ENCODE measurements around the gene STAT4.

Gene STAT4

DNA sequence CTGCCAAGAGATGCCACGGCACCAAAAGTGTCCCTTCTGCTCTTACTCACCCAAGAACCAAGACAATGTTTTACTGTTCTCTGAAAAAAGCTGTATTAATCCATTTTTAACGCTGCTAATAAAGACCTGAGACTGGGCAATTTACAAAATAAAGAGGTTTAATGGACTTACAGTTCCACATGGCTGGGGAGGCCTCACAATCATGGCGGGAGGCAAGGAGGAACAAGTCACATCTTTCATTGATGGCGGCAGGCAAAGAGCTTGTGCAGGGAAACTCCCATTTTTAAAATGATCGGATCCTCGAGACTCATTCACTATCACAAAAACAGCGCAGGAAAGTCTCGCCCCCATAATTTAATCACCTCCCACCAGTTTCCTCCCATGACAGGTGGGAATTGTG, 135.0 kb downstream of the STAT4 start:
- TF ChIP-seq, protein P1, sequence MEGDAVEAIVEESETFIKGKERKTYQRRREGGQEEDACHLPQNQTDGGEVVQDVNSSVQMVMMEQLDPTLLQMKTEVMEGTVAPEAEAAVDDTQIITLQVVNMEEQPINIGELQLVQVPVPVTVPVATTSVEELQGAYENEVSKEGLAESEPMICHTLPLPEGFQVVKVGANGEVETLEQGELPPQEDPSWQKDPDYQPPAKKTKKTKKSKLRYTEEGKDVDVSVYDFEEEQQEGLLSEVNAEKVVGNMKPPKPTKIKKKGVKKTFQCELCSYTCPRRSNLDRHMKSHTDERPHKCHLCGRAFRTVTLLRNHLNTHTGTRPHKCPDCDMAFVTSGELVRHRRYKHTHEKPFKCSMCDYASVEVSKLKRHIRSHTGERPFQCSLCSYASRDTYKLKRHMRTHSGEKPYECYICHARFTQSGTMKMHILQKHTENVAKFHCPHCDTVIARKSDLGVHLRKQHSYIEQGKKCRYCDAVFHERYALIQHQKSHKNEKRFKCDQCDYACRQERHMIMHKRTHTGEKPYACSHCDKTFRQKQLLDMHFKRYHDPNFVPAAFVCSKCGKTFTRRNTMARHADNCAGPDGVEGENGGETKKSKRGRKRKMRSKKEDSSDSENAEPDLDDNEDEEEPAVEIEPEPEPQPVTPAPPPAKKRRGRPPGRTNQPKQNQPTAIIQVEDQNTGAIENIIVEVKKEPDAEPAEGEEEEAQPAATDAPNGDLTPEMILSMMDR (IDR thresholded peaks at IDR 0.05; ENCODE audit: control insufficient read depth, insufficient read depth, low read depth, low read length, missing control alignments), result no peak
- no peak for DNase-seq (ENCODE audit: low read depth)
- no peak overlapping the region for H3K4me3 ChIP-seq (ENCODE audit: control insufficient read depth, low read depth, low read length)

DNA sequence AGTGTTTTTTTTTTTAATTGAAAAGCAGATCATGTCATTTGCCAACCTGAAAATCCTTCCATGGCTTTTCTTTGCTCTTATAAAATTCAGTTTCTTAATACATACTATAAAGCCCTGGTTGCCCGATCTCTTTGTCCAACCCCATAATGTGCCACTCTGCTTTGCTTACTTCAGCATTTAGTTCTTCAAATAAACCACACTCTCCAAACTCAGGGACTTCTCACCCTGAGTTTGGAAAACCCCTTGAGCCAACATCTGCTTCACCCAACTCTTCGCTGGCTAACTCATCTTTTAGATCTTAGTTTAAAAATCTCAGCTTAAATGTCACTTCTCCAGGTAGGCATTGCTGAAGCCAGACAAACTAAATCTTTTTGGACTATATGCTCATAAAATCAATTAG, 135.6 kb downstream of the STAT4 start:
- TF ChIP-seq, protein P1 (IDR thresholded peaks at IDR 0.05; ENCODE audit: control insufficient read depth, insufficient read depth, low read depth, low read length, missing control alignments), result no peak
- no peak overlapping the region for H3K4me3 ChIP-seq (ENCODE audit: control insufficient read depth, low read depth, low read length)
- no peak for DNase-seq (ENCODE audit: low read depth)

DNA sequence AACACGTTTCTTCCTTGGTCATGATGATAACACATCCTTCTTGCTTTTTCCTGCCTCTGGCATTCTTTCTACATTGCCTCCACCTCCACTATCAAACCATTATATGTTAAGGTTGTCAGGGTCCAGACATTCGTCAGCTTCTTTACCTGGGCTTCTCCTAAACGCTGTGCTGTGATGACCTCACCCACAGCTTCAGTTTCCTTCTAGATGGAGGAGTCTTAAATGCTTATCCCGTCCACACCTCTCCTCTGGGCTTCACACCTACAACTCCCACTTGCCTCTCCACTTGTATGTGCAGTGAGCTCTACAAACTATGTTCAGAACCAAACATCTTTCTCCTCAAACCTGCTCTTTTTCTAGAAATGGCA, 136.2 kb downstream of the STAT4 start:
- TF ChIP-seq, protein P1 (IDR thresholded peaks at IDR 0.05; ENCODE audit: control insufficient read depth, insufficient read depth, low read depth, low read length, missing control alignments), result no peak
- peak overlapping the region; percentile 40 for H3K4me3 ChIP-seq (ENCODE audit: control insufficient read depth, low read depth, low read length)
- no peak for DNase-seq (ENCODE audit: low read depth)

DNA sequence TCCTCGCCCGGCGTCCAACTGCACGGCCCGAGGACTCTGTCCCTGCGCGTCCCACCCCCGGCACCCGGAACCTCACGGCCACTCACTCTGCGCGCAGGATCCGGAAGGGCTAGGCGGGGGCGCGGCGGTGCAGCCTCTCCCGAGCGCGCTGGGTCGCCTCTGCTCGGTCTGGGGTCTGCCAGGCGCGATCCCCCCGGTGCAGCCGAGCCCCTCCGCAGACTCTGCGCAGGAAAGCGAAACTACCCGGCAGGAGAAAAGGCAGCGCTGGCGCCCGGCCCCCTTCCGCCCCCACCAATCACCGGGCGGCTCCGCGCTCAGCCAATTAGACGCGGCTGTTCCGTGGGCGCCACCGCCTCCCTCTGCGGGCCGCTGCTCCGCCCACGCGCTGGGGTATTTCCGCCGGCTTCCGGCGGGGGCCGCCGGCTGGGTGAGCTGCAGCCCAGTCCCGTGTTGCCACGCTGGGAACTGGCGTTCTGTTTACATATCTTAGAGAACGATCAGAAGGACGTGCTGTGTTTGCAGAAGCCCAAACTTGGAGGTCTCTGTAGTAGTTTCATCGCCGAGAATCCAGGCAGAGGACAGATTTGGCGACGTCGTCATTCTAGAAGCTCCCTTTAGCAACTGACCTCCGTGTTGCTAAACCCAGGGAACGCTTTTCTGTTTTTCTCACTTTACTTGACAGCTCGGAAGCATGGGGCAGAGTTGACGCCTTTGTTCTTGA, 136.7 kb downstream of the STAT4 start, which contains the start of gene STAT1:
Gene STAT1 (minus strand): TSS at position 240 of the 721 bp plus-strand sequence. CDS start 4,168 bp downstream, outside the sequence.
- peak within 1 kb of the TSS; percentile 47 for H3K4me3 ChIP-seq (ENCODE audit: control insufficient read depth, low read depth, low read length)
- peak; percentile 68 for DNase-seq (ENCODE audit: low read depth)
- TF ChIP-seq, protein P1 (IDR thresholded peaks at IDR 0.05; ENCODE audit: control insufficient read depth, insufficient read depth, low read depth, low read length, missing control alignments), result no peak

DNA sequence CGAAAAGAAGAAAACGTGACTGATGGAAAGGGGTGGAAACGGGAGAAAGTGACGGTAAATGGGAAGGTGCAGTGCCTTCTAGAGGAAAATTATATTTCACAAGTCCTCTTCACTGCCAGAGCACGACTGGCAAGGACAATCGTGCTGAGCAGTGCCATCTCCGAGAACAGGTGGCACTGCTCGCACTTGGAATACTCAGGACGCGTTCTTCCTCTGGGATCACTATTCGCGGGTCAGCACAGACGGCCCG, 137.2 kb downstream of the STAT4 start:
- TF ChIP-seq, protein P1 (IDR thresholded peaks at IDR 0.05; ENCODE audit: control insufficient read depth, insufficient read depth, low read depth, low read length, missing control alignments), result no peak

DNA sequence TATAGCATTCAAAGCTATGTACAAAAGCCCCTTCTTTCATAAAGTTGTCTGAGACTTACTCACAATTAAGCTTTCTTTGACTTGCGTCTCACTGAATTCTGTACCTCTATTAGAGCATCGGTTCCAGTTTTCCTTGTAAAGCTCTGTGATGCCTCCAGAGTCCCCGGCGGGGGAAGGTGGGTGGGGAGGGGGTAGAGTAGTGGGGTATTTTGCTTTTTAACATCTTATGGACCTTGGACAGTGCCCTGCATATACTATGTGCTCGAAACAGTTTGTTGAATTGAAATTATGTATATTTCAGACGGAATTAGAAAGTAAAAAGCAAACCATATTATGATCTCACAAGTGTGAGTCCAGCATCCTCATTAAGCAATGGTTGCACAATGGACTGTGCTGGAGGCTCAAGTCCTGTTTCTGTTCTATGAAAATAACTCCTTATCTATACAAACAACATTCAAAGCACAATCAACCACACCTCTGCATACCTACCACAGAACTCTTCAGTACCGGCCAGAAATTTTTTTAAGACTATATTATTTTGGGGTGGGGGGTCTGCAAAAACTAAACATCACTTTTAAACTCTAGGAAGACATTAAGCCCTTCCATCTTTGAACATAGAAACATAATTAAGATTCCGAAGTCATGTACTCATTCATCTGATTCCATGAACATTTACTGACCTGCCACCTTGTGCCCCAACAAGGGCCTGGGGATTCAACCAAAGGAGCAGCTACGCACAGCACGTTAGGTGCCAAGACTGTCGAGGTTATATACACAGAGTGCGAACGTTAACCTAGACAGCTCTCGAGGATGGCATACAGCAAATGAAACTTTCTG, 137.7 kb downstream of the STAT4 start:
- TF ChIP-seq, protein P1 (IDR thresholded peaks at IDR 0.05; ENCODE audit: control insufficient read depth, insufficient read depth, low read depth, low read length, missing control alignments), result no peak
- peak overlapping the region; percentile 47 for H3K4me3 ChIP-seq (ENCODE audit: control insufficient read depth, low read depth, low read length)
- DNase-seq (ENCODE audit: low read depth), result no peak

More for the DNA sequence above, 137.2 kb downstream of the STAT4 start:
- peak overlapping the region; percentile 47 for H3K4me3 ChIP-seq (ENCODE audit: control insufficient read depth, low read depth, low read length)
- DNase-seq (ENCODE audit: low read depth), result no peak

Measured in AG09309 (cell line).